ENCODE data around the gene SLC26A11.
A peak's percentile ranks its signal among the peaks of the same experiment; 100 is the strongest.

Gene SLC26A11

GRCh38 chr17:80216473-80217456 lies 3.5 kb upstream of the SLC26A11 start:
- no peak for DNase-seq (ENCODE audit: low read depth)
- no peak for TF ChIP-seq CTCF (IDR thresholded peaks at IDR 0.05; ENCODE audit: control insufficient read depth, extremely low read depth, insufficient read depth)
- H3K4me3 ChIP-seq (ENCODE audit: low read depth, low read length) = no peak overlapping the region

DNA sequence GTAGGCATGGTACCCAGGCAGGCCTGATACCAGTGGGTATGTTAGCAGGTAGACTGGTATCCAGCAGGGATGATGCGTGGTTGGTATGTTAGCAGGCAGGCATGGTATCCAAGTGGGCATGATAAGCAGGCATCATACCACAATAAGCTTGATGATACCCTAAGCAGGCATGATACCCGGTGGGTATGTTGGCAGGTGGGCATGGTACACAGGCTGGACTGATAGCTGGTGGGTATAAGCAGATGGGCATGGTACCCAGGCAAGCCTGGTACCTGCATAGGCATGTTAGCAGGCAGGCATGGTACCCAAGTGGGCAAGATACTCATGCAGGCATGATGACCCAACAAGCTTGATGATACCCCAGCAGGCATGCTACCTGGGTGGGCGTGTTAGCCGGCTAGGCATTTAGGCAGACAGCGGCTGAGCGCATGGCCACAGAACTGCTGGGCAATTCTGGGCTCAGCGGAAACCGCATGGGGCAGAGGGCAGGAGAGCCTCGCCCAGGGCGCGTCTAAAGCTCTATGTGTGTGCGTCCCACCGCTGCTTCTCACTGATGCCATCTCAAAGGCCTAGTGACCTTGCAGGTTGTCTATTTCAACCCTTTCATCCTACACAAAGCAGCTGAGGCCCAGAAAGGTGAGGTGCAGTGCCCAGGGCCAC lies 2.4 kb upstream of the SLC26A11 start:
- no peak for DNase-seq (ENCODE audit: low read depth)
- no peak overlapping the region for H3K4me3 ChIP-seq (ENCODE audit: low read depth, low read length)
- no peak for TF ChIP-seq CTCF (IDR thresholded peaks at IDR 0.05; ENCODE audit: control insufficient read depth, extremely low read depth, insufficient read depth)

DNA sequence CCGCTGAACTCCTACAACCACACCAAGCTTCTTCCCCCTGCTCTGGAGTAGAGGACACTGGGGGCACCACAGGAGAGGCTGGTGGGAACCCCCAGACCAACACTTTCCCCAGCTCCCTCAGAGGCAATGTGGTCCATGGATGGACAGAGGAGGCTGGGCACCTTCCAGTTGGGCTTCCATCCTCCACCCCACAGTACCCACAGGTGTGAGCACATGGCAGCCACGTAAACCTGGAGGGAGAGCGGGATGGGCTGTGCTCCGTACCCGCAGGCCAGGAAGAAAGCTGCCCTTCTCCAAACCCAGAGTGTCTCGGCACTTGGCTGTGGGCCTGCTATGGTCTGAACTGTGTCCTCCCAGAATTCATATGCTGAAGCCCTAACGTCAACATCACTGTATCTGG lies 1.8 kb upstream of the SLC26A11 start:
- H3K4me3 ChIP-seq (ENCODE audit: low read depth, low read length) = no peak overlapping the region
- no peak for TF ChIP-seq CTCF (IDR thresholded peaks at IDR 0.05; ENCODE audit: control insufficient read depth, extremely low read depth, insufficient read depth)
- no peak for DNase-seq (ENCODE audit: low read depth)

DNA sequence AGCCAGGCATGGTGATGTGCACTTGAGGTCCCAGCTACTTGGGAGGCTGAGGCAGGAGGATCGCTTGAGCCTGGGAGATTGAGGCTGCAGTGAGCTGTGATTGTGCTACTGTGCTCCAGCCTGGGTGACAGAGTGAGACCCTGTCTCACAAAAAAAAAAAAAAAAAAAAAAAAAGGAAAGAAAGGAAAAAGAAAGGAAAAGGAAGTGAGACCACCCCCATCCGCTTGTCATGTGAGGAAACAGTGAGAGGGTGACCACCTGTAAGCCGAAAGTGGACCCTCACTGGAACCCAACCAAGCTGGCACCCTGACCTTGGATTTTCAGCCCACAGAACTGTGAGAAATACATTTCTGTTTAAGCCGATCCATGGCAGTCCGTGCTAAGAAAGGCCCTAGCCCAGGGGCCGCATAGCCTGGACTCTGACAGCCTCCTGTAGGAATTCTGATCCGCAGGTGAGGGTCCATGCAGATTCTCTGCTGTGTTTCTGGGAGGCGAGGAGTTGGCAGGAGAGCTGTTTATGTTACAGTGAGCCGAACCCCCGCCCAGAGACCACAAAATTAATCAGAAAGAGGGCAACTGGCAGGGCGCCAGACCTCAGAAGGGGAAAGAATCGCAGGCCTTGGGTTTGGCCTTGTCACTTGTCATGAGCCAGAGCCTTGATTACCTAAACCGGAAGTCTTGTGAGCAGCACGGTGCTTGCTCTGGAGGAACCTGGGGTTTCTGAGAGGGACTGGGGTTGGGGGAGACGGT lies 1.0 kb upstream of the SLC26A11 start:
- H3K4me3 ChIP-seq (ENCODE audit: low read depth, low read length) = peak overlapping the region; percentile 99
- TF ChIP-seq CTCF (IDR thresholded peaks at IDR 0.05; ENCODE audit: control insufficient read depth, extremely low read depth, insufficient read depth) = no peak
- peak; percentile 11 for DNase-seq (ENCODE audit: low read depth)

- DNase-seq (ENCODE audit: low read depth) = no peak
- H3K4me3 ChIP-seq (ENCODE audit: low read depth, low read length) = peak overlapping the region; percentile 99
- no peak for TF ChIP-seq CTCF (IDR thresholded peaks at IDR 0.05; ENCODE audit: control insufficient read depth, extremely low read depth, insufficient read depth)
These were observed 519 bp upstream of the SLC26A11 start for GRCh38 chr17:80219763-80220053.

- peak overlapping the region; percentile 99 for H3K4me3 ChIP-seq (ENCODE audit: low read depth, low read length)
- TF ChIP-seq CTCF (IDR thresholded peaks at IDR 0.05; ENCODE audit: control insufficient read depth, extremely low read depth, insufficient read depth) = no peak
- no peak for DNase-seq (ENCODE audit: low read depth)
These were observed 549 bp downstream of the SLC26A11 start for GRCh38 chr17:80220736-80221215.
